LNCaP clone FGC (cell line): Measurements from ENCODE around the gene MAGI2.

ENCODE experiments used
- DNase-seq: peaks from one replicate; pipeline ENCODE4 v3.0.0-alpha.2; 2011; ENCODE audit warnings: low read depth
- H3K4me3 ChIP-seq: 2 replicates; pipeline ENCODE4 v1.5.1; 2011; ENCODE audit warnings: mild to moderate bottlenecking, low read depth, low read length, control low read depth
- TF ChIP-seq, protein P1 (sequence below): IDR thresholded peaks from 2 replicates; pipeline ENCODE4 v1.5.1; 2012; ENCODE audit warnings: mild to moderate bottlenecking; ENCODE audit not compliant: control insufficient read depth, insufficient read depth; ENCODE audit errors: extremely low read depth

MAGI2 gene

DNA sequence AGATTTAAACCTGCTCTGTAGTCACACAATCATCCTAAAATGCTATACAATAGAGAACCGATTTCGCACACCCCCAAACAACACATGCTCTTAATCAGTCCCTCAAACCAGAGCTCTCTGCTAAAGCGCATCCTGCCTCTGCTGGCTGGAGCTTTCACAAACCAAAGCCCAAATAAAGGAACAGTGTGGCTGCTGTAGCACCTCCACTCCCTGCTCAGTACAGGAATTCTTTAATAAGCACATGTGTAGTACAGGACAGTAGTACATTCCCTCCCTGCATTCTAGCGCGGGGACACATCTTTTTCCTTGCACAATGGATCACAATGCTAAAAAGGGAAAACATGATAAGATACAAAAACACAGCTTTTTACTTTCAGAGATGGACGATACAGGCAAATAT lies 684.6 kb downstream of the MAGI2 start:
- TF ChIP-seq, protein P1, sequence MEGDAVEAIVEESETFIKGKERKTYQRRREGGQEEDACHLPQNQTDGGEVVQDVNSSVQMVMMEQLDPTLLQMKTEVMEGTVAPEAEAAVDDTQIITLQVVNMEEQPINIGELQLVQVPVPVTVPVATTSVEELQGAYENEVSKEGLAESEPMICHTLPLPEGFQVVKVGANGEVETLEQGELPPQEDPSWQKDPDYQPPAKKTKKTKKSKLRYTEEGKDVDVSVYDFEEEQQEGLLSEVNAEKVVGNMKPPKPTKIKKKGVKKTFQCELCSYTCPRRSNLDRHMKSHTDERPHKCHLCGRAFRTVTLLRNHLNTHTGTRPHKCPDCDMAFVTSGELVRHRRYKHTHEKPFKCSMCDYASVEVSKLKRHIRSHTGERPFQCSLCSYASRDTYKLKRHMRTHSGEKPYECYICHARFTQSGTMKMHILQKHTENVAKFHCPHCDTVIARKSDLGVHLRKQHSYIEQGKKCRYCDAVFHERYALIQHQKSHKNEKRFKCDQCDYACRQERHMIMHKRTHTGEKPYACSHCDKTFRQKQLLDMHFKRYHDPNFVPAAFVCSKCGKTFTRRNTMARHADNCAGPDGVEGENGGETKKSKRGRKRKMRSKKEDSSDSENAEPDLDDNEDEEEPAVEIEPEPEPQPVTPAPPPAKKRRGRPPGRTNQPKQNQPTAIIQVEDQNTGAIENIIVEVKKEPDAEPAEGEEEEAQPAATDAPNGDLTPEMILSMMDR: no peak
- no peak overlapping the region for H3K4me3 ChIP-seq
- DNase-seq: no peak

- no peak overlapping the region for H3K4me3 ChIP-seq
- TF ChIP-seq, protein P1: no peak
- DNase-seq: no peak
Measured at GRCh38 chr7:78765943-78766729, 687.3 kb downstream of the MAGI2 start.

- no peak overlapping the region for H3K4me3 ChIP-seq
- no peak for DNase-seq
- TF ChIP-seq, protein P1: no peak
Measured at GRCh38 chr7:78764571-78764970, 688.9 kb downstream of the MAGI2 start.

GRCh38 chr7:78762625-78763024 lies 690.8 kb downstream of the MAGI2 start:
- no peak for DNase-seq
- TF ChIP-seq, protein P1: no peak
- H3K4me3 ChIP-seq: no peak overlapping the region

DNA sequence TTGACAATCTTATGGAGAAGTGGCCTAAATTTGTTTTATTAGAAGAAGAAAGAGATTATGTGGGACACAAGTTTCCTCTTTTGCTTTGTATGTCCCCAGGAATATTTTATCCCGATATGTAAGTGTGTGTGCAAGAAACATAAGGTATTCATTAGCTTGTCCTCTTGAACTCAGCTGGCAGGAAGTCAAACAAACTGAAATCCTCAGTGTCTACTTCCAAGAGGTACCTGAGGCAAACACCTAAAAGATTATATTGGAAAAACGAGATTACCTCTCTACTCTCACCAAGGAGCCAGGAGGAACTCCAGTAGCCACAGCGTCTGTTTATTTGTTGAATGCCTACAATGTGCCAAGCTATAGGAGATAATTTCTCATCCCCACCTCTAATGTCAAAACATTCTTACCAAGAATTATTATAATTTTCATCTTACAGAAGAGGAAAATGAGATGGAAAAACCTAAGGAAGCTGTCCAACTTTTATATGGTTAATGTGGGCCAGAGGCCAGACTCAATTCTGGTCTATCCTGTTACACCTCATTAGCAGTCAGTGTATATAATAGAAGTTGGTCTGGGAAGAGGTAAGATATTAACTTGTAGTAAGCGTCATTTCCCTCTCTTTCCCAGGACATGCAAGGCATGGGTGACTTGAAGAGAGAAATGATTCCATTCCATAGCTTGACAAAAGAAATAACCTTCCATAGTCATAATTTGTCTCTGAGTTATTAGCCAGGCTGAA lies 692.7 kb downstream of the MAGI2 start:
- DNase-seq: peak; percentile 25
- H3K4me3 ChIP-seq: no peak overlapping the region
- TF ChIP-seq, protein P1: no peak

DNA sequence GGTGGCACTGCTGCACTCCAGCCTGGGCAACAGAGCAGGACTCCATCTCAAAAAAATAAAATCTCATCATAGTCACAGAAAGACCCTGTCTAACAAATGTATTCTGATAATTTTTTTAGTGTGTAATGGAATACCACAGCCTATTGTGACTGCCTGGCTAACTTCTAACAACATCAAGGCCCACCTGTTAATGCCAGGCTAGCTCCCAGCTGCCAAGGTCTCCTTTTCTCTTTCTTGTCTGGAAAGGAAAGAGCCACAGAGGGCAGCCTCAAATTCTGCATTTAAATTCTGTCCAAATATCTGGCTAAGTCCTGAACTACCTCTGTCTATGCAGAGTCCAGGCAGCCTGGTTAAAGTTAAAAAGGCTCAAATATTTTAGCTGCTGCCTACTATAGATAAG lies 700.9 kb downstream of the MAGI2 start:
- H3K4me3 ChIP-seq: no peak overlapping the region
- TF ChIP-seq, protein P1: no peak
- DNase-seq: no peak
